OCI-LY3 (cell line): ENCODE results near the gene FMO5.

Source experiments
- H2AFZ ChIP-seq: fragments of 200-600, 300-600 bp; shearing (Covaris generic); 2 replicates; pipeline ENCODE4 v1.6.0; 2014; ENCODE audit warnings: antibody characterized with exemption, low read depth, low read length
- H3K27ac ChIP-seq: fragments of 200-600, 300-600 bp; sonication (generic); 2 replicates; pipeline ENCODE4 v1.5.1; 2014; ENCODE audit warnings: mild to moderate bottlenecking, low read length, moderate library complexity, mixed read lengths
- H3K27me3 ChIP-seq: fragments of 200-600, 300-600 bp; sonication (generic); 2 replicates; pipeline ENCODE4 v1.6.1; 2014; ENCODE audit warnings: low read depth, low read length, mixed read lengths
- H3K36me3 ChIP-seq: fragments of 200-600, 300-600 bp; sonication (generic); replicated peaks from 2 replicates; pipeline ENCODE3; 2014; ENCODE audit warnings: low read depth, low read length, mixed read lengths
- H3K4me1 ChIP-seq: fragments of 300-600, 200-600 bp; sonication (generic); 2 replicates; pipeline ENCODE4 v1.6.1; 2014; ENCODE audit warnings: low read length, mixed read lengths
- H3K4me2 ChIP-seq: fragments of 200-600, 300-600 bp; sonication (generic); 2 replicates; pipeline ENCODE4 v1.6.1; 2014; ENCODE audit warnings: low read length, mixed read lengths
- H3K4me3 ChIP-seq: fragments of 300-600, 200-600 bp; sonication (generic); 2 replicates; pipeline ENCODE4 v1.5.1; 2014; ENCODE audit warnings: antibody characterized with exemption, mild to moderate bottlenecking, low read length, moderate library complexity
- H3K79me2 ChIP-seq: fragments of 300-600, 200-600 bp; shearing (Covaris generic); 2 replicates; pipeline ENCODE4 v1.6.1; 2014; ENCODE audit warnings: mild to moderate bottlenecking, low read length, mixed read lengths
- H3K9ac ChIP-seq: fragments of 300-600, 200-600 bp; shearing (Covaris generic); 2 replicates; pipeline ENCODE4 v1.6.0; 2014; ENCODE audit warnings: mild to moderate bottlenecking, low read length, moderate library complexity
- H3K9me3 ChIP-seq: fragments of 200-600, 300-600 bp; shearing (Covaris generic); 2 replicates; pipeline ENCODE4 v1.6.1; 2014; ENCODE audit warnings: low read length, mixed read lengths; ENCODE audit not compliant: insufficient read depth
- H4K20me1 ChIP-seq: fragments of 200-600, 300-600 bp; sonication (generic); 2 replicates; pipeline ENCODE4 v1.6.1; 2016; ENCODE audit warnings: low read length, mixed read lengths; ENCODE audit not compliant: insufficient read depth
- CTCF ChIP-seq: fragments of 200-600, 300-600 bp; sonication (generic); IDR thresholded peaks from 2 replicates; pipeline ENCODE4 v1.5.1; 2014; ENCODE audit warnings: antibody characterized with exemption, low read length, low read depth
- EZH2phosphoT487 ChIP-seq: fragments of 200-600 bp; shearing (Covaris generic); IDR thresholded peaks from 2 replicates; pipeline ENCODE4 v1.6.1; 2018; ENCODE audit warnings: antibody characterized with exemption, mixed run types, low read depth

FMO5 gene

GRCh38 chr1:147218606-147219005 lies 6.5 kb downstream of the FMO5 start:
- Histone ChIP-seq H3K9me3 (no peaks in the 10 kb centered on the region), H3K36me3 (no peaks in the 10 kb centered on the region), H3K27me3 (peaks cover 12% of the 10 kb centered on the region; the same call in 1 of the 2 replicates), H3K4me2 (no peak overlapping the region), H2AFZ (no peak overlapping the region), H3K4me3 (no peak overlapping the region), H3K79me2 (no peaks in the 10 kb centered on the region), H3K9ac (no peak overlapping the region), H3K4me1 (no peaks in the 10 kb centered on the region), H3K27ac (no peak overlapping the region), H4K20me1 (no peaks in the 10 kb centered on the region)
- TF ChIP-seq EZH2phosphoT487, result no peak
- no peak for TF ChIP-seq CTCF

GRCh38 chr1:147217141-147217540 lies 8.0 kb downstream of the FMO5 start:
- H3K4me2 ChIP-seq, result no peak overlapping the region
- H3K9ac ChIP-seq, result no peak overlapping the region
- no peaks in the 10 kb centered on the region for H3K4me1 ChIP-seq
- no peak overlapping the region for H3K27ac ChIP-seq
- H3K27me3 ChIP-seq, result peaks cover 18% of the 10 kb centered on the region
- H3K36me3 ChIP-seq, result no peaks in the 10 kb centered on the region
- no peak overlapping the region for H2AFZ ChIP-seq
- no peaks in the 10 kb centered on the region for H4K20me1 ChIP-seq
- TF ChIP-seq CTCF (no peak), EZH2phosphoT487 (no peak)
- H3K9me3 ChIP-seq, result no peaks in the 10 kb centered on the region
- no peak overlapping the region for H3K4me3 ChIP-seq
- H3K79me2 ChIP-seq, result no peaks in the 10 kb centered on the region

GRCh38 chr1:147216124-147216523 lies 9.0 kb downstream of the FMO5 start:
- H3K4me2 ChIP-seq, result no peak overlapping the region
- no peaks in the 10 kb centered on the region for H3K9me3 ChIP-seq
- H3K36me3 ChIP-seq, result no peaks in the 10 kb centered on the region
- H3K4me3 ChIP-seq, result no peak overlapping the region
- no peak overlapping the region for H3K9ac ChIP-seq
- no peaks in the 10 kb centered on the region for H3K4me1 ChIP-seq
- TF ChIP-seq CTCF (no peak), EZH2phosphoT487 (no peak)
- H3K27ac ChIP-seq, result no peak overlapping the region
- peaks cover 18% of the 10 kb centered on the region for H3K27me3 ChIP-seq
- H2AFZ ChIP-seq, result no peak overlapping the region
- no peaks in the 10 kb centered on the region for H4K20me1 ChIP-seq
- H3K79me2 ChIP-seq, result no peaks in the 10 kb centered on the region

GRCh38 chr1:147215540-147215916 lies 9.6 kb downstream of the FMO5 start:
- no peaks in the 10 kb centered on the region for H3K79me2 ChIP-seq
- no peak overlapping the region for H2AFZ ChIP-seq
- H3K36me3 ChIP-seq, result no peaks in the 10 kb centered on the region
- peaks cover 18% of the 10 kb centered on the region for H3K27me3 ChIP-seq
- H3K9me3 ChIP-seq, result no peaks in the 10 kb centered on the region
- H3K4me3 ChIP-seq, result no peak overlapping the region
- no peak for TF ChIP-seq CTCF
- TF ChIP-seq EZH2phosphoT487, result no peak
- H4K20me1 ChIP-seq, result no peaks in the 10 kb centered on the region
- H3K27ac ChIP-seq, result no peak overlapping the region
- no peak overlapping the region for H3K4me2 ChIP-seq
- no peak overlapping the region for H3K9ac ChIP-seq
- no peaks in the 10 kb centered on the region for H3K4me1 ChIP-seq
